Activated CD4-positive, alpha-beta memory T cell treated with anti-CD3 and anti-CD28 coated beads, Interleukin-2, amount 10 ng/mL, durations not matched to agents 7 days and 5 days (primary cell): Measurements from ENCODE around the gene TCEA3. TPM values are rescaled to one million over a fixed set of nuclear protein-coding genes. Genes with fewer than 3 reads are reported as not detected.

Experiments used
- CTCF ChIA-PET: fragments of 350-600 bp; sonication (Branson Sonifier 250); formaldehyde crosslinking; loops from one replicate; lab custom pipeline; 2021; ENCODE audit warnings: antibody characterized with exemption, inconsistent platforms; lab: Charles Lee
- POLR2A ChIA-PET: fragments of 350-600 bp; sonication (Branson Sonifier 250); formaldehyde crosslinking; loops from one replicate; lab custom pipeline; 2021; ENCODE audit warnings: antibody characterized with exemption; lab: Charles Lee
- DNase-seq: peaks from one replicate; pipeline ENCODE4 v3.0.0-alpha.2; 2020
- H3K27ac Mint-ChIP-seq: one replicate; pipeline ENCODE4 v1.8.0; 2021; ENCODE audit warnings: mild to moderate bottlenecking, mixed read lengths
- H3K27me3 Mint-ChIP-seq: one replicate; pipeline ENCODE4 v1.8.0; 2021; ENCODE audit warnings: mixed read lengths
- H3K36me3 Mint-ChIP-seq: one replicate; pipeline ENCODE4 v1.8.0; 2021; ENCODE audit warnings: low read depth, mixed read lengths
- H3K4me1 Mint-ChIP-seq: one replicate; pipeline ENCODE4 v1.8.0; 2021; ENCODE audit warnings: mixed read lengths
- H3K4me3 Mint-ChIP-seq: one replicate; pipeline ENCODE4 v1.8.0; 2021; ENCODE audit warnings: mild to moderate bottlenecking, mixed read lengths
- H3K9me3 Mint-ChIP-seq: one replicate; pipeline ENCODE4 v1.8.0; 2021; ENCODE audit warnings: mixed read lengths
- total RNA-seq, 2 experiments: library from RNA; stranded (reverse); gene quantifications; one replicate each; pipeline ENCODE4 v1.2.3, GENCODE V29; 2021

The TCEA3 gene
- 1 to 10 TPM; 1.2 to 1.7 TPM for total RNA-seq

DNA sequence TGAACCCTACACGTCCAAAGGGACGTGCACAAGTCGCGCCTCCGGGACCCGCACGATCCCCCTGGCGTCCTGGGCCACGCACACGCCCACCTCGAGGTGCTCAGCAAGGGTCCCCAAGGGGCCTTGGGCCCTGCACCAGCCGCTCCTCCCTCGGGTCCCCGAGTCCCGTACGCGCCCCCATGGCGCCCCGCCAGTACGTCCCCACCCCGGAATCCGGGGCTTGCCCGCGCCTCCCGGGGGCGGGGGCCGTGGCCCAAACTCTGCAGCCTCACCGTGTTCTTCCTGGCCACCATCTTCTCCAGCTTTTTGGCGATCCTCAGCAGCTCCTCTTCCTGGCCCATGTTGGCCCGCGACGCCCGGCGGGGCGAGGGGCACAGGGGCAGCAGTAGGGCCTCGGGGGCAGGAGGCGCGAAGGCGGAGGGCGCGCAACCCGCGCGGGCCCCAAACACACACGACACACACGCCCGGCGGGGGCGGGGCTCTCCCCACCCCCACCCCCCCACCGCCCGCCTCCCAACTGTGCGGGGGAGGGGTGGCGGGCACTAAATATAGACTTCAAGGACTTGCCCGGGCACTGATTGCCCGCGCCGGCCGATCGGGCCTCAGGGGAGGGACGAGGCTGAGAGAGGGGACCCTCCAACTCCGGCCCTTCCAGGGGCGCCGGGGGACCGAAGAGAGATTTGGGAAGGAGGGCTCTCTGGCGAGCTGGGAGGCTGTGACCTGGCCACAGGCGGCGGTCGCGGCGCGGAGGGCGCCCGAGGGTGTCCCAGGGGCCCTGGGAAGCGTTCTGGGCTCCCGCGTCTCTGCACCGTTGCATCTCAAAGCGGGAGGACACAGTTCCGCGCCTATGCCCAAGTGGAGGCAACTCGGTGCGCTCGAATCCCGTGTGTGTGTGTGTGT is at the start of gene TCEA3:
TCEA3 (minus strand) TSS at position 456 of the 900 bp plus-strand sequence; CDS start at position 341, 115 bp downstream.
- Mint-ChIP-seq H3K4me3 (peak within 1 kb of the TSS; percentile 65), H3K9me3 (no peaks in the 10 kb centered on the region), H3K27ac (peak within 1 kb of the TSS; percentile 31), H3K4me1 (peaks cover 33% of the 10 kb centered on the region), H3K36me3 (no peaks in the 10 kb centered on the region), H3K27me3 (peaks cover 54% of the 10 kb centered on the region)
- ChIA-PET CTCF (no interaction called here), POLR2A (interaction anchor here (1.1 kb wide), 1 partner anchor 80 kb away, joined by 4 read pairs; the partner anchor contains the start of gene HNRNPR)
- no peak for DNase-seq

DNA sequence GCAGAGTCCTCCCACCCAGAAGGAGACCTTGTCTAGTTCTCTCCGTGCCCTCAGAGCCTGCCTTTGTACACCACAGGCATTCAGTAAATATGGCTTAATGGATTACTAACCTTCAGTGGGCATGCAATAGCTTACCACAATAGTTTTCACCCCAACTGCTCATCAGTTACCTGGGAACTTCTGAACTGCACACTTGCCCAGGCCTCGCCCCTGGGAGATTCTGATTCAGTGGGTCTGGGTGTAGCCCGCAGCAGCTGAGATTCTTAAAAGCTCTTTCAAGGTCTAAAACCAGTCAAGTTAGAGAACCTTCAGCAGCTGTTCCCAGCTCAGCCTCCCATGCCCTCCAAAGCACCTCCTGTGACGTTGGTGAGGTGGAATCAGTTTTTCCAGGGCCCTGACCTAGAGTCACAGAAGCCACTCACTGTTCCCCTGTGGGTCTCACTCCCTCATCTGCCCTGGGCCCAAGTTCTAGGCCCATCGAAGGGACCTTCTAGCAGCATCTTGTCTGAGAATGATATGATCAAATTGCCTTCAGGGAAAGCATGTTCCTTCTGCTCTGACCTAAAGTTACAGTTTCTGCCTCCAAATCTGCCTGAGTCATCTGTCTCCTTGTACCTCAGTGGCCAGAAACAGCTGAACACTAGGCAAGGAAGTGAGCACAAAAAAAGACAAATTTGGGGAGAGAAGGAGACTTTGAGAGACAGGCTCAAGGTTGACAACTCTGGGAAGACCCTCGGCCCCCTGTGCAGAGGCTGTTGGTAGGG is 48.7 kb upstream of the TCEA3 start:
- ChIA-PET POLR2A (no interaction called here), CTCF (no interaction called here)
- no peaks in the 10 kb centered on the region for H3K36me3 Mint-ChIP-seq
- no peak overlapping the region for H3K4me3 Mint-ChIP-seq
- H3K4me1 Mint-ChIP-seq = no peaks in the 10 kb centered on the region
- peaks cover 12% of the 10 kb centered on the region for H3K27me3 Mint-ChIP-seq
- DNase-seq = no peak
- H3K27ac Mint-ChIP-seq = no peak overlapping the region
- no peaks in the 10 kb centered on the region for H3K9me3 Mint-ChIP-seq

DNA sequence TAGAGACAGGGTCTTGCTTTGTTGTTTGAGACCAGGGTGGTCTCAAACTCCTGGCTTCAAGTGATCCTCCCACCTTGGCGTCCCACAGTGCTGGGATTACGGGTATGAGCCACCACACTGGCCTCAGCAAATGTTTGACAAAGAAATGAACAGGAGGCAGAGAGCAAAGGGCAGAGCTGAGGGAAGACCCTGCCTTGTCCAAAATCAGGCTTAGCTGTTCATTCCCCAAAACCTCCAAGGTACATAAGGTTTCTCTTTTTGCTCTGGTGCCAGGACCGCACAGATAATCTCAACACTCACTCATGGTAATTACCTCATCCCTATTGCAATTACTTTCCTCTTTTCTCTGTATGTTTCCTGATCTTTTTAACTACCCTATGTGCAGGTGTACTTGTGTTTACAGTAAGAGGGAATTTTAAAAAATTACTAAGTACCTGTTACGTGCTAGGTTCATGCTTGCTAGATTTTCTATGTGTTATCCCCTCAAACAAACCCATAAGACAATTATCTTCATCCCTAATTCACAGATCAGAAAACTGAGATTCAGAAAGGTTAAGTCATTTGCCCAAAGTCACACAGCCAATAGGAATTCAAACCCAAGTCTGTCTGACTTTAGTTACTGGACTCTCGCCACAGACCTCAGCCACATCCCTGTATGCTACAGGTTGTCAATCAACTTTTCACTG is 47.9 kb upstream of the TCEA3 start:
- Mint-ChIP-seq H3K36me3 (no peaks in the 10 kb centered on the region), H3K27ac (no peak overlapping the region), H3K4me1 (no peaks in the 10 kb centered on the region), H3K27me3 (peaks cover 8% of the 10 kb centered on the region), H3K9me3 (no peaks in the 10 kb centered on the region), H3K4me3 (no peak overlapping the region)
- ChIA-PET POLR2A (no interaction called here), CTCF (no interaction called here)
- DNase-seq = no peak

DNA sequence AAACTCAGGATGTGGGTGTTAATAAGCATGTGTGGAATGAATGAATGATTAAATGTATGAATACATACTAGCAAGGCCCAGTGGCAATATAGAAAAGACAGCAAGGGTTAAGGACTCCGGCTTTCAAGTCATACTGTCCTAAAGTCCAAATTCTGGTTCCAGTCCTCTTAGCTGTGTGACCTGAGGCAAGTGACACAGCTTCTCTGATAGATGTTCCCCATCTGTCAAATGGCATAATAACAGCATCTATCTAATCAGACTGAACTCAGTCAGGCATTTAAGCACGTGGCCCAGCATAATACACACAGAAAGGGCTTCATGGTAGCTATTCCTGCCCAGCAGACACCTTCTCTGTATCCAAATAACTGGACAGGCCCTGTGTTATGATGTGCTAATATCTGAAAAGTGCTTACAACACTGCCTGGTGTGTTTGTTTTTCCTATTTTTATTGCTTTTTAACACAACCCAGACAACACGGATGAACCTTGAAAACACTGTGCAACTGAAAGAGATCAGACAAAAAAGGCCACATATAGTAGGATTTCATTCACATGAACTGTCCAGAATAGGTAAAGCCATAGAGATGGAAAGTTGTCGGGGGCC is 47.0 kb upstream of the TCEA3 start:
- H3K27me3 Mint-ChIP-seq = peaks cover 4% of the 10 kb centered on the region
- ChIA-PET CTCF (no interaction called here), POLR2A (no interaction called here)
- H3K4me1 Mint-ChIP-seq = no peaks in the 10 kb centered on the region
- H3K36me3 Mint-ChIP-seq = no peaks in the 10 kb centered on the region
- no peak overlapping the region for H3K27ac Mint-ChIP-seq
- no peak overlapping the region for H3K4me3 Mint-ChIP-seq
- H3K9me3 Mint-ChIP-seq = no peaks in the 10 kb centered on the region
- no peak for DNase-seq

DNA sequence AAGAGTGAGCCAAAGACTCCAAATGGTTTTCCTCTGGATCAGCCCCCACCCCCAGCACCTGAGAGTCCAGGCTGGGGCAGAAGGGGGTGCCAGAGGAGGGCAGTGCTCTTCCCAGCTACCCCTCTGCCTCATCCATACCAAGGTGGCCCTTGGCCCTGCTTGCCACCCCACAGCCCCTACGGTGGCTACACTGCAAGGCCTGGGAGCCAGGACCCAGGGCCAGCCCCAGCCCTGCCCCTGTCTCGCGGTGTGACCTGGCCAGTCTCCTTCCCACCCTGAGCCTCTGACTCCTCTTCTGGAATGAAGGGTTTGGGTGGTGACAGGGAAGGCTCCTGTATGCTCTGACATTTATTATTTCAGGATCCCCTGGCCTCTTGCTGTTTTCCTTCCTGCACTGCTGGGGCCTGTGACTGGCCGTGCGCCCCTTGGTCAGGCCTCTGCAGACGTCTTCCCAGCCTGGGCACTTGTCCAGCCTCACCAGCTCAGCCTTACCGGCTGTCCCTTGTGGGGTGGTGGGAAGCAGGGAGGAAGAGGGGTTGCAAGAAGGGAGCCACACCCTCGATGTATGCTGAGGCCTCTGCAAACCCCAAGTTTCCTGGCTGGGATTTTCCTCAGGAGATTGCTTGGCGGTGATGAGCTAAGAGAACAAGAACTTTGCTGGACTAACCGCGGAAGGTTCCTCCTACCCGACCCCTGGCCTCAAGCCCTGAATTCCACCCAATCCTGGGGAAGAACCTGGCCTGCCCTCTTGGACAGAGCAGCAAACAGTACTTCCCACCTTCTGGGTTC is 45.9 kb upstream of the TCEA3 start:
- H3K27me3 Mint-ChIP-seq = no peaks in the 10 kb centered on the region
- no peaks in the 10 kb centered on the region for H3K36me3 Mint-ChIP-seq
- no peaks in the 10 kb centered on the region for H3K9me3 Mint-ChIP-seq
- no peak for DNase-seq
- no peak overlapping the region for H3K27ac Mint-ChIP-seq
- H3K4me1 Mint-ChIP-seq = no peaks in the 10 kb centered on the region
- POLR2A ChIA-PET = no interaction called here
- no peak overlapping the region for H3K4me3 Mint-ChIP-seq
- CTCF ChIA-PET = no interaction called here

DNA sequence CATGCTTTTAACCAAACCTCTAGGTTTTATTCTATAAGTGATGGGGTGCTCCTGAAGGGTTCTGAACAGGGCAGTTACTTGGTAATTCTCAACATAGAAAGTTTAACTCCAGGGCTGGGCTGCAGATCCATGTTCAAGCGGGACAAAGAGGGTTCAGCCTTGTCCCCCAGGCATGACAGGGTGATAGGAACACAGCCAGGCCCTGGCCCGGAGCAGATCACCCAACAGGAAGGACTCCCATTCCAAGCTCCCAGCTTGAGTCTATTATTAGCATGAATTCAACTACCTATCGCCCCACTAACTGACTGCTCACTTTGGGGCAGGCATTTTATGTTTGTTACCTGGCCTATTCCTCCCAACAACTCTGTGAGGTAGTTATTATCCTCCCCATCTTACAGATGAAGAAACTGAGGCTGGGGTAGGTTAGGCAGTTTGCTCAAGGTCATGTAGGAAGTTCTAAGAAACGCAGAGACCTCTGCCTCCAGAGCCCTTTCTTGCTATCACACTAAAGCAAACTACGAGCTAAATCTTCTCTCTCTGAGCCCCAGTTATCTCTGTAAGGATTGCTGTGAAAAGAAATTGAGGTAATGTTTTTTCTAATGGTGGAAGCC is 44.9 kb upstream of the TCEA3 start:
- ChIA-PET POLR2A (no interaction called here), CTCF (no interaction called here)
- no peak overlapping the region for H3K27ac Mint-ChIP-seq

DNA sequence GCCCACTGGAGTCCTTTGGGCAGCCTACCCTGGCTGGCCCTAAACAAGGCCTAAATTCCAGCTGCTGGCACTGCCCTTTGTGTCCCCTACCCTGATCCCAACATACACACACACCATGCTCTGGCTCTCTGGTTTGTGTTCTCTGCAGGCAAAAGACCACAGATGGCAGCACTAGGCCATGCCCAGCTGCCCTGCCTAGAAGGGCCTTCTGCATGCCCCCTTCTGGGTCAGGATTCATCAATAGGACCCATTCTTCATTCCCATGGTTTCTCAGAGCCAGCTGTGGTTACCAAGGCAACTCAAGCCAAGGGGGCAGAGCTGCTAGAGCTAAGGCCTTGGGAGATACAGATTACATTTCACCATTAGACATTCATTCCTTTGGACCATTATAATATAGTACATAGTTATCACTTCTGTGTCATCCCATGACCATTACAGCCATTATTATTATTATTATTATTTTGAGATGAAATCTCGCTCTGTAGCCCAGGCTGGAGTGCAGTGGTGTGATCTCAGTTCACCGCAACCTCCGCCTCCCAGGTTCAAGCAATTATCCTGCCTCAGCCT is 42.0 kb upstream of the TCEA3 start:
- Mint-ChIP-seq H3K4me3 (no peak overlapping the region), H3K36me3 (no peaks in the 10 kb centered on the region), H3K27me3 (peaks cover 5% of the 10 kb centered on the region), H3K27ac (no peak overlapping the region), H3K9me3 (no peaks in the 10 kb centered on the region), H3K4me1 (no peaks in the 10 kb centered on the region)
- ChIA-PET POLR2A (interaction anchor here (0.7 kb wide), 1 partner anchor 9 kb away, joined by 3 read pairs; no protein-coding TSS in a partner anchor), CTCF (no interaction called here)
- no peak for DNase-seq

More for the DNA sequence above, 44.9 kb upstream of the TCEA3 start:
- Mint-ChIP-seq H3K9me3 (no peaks in the 10 kb centered on the region), H3K27me3 (no peaks in the 10 kb centered on the region), H3K4me1 (no peaks in the 10 kb centered on the region), H3K4me3 (no peak overlapping the region), H3K36me3 (no peaks in the 10 kb centered on the region)
- no peak for DNase-seq

DNA sequence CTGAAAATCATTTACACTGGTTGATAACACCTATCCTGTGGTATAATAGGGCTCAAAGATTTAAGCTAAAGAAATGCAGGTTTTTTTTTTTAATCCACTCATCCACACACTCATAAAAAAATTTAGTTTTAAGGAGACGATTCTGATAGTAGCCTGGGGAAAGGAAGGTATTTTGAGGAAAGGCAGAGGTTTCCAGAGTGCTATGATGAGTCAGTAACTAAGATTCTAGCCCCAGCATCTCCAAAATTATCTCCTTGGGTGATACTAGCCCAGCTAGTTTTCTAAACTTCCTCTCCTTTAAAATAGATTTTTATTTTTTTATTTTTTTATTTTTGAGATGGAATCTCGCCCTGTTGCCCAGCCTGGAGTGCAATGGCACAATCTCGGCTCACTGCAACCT is 38.7 kb upstream of the TCEA3 start:
- H3K27me3 Mint-ChIP-seq = peaks cover 22% of the 10 kb centered on the region
- H3K4me3 Mint-ChIP-seq = no peak overlapping the region
- ChIA-PET CTCF (interaction anchor here (2.3 kb wide), 1 partner anchor 34 kb away, joined by 5 read pairs; no protein-coding TSS in a partner anchor), POLR2A (no interaction called here)
- H3K27ac Mint-ChIP-seq = no peak overlapping the region
- DNase-seq = no peak
- H3K4me1 Mint-ChIP-seq = no peaks in the 10 kb centered on the region
- no peaks in the 10 kb centered on the region for H3K9me3 Mint-ChIP-seq
- H3K36me3 Mint-ChIP-seq = no peaks in the 10 kb centered on the region

DNA sequence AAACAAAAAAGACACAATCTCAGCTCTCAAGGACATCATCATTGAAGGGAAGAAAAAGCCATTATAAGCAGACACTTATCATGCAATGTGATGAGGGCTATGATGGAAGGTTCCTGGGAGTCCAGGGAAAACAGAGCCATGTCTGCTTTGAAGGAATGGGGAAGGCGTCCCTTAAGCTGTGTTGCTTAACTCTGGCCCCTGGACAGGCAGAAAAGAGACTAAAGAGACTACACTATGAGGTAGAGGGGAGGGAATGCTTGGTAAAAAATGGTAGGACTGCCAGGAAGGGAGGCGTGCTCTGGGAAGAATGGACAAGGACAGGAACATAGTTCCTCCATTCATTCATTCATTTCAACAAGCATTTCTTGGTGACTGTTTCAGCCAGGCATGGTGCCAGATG is 38.2 kb upstream of the TCEA3 start:
- Mint-ChIP-seq H3K4me3 (no peak overlapping the region), H3K9me3 (no peaks in the 10 kb centered on the region), H3K36me3 (no peaks in the 10 kb centered on the region), H3K27me3 (peaks cover 24% of the 10 kb centered on the region), H3K27ac (no peak overlapping the region), H3K4me1 (no peaks in the 10 kb centered on the region)
- POLR2A ChIA-PET = no interaction called here
- DNase-seq = no peak
- CTCF ChIA-PET = interaction anchor here (2.3 kb wide), 1 partner anchor 34 kb away, joined by 5 read pairs; no protein-coding TSS in a partner anchor

DNA sequence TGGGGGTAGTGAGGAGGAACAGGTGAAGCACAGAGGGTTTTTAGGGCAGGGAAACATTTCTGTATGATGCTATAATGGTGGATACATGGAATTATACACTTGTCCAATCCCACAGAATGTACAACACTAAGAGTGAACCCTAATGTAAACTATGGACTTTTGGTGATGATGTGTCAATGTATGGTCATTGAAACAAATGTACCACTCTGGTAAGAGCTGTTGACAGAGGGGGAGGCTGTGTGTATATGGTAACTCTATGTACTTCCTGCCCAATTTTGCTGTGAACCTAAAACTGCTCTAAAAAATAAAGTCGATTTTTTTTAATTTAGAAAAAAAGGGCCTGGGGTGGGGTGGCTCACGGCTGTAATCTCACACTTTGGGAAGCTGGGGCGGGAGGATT is 36.5 kb upstream of the TCEA3 start:
- no peaks in the 10 kb centered on the region for H3K36me3 Mint-ChIP-seq
- H3K4me3 Mint-ChIP-seq = no peak overlapping the region
- no peak overlapping the region for H3K27ac Mint-ChIP-seq
- DNase-seq = no peak
- no peaks in the 10 kb centered on the region for H3K9me3 Mint-ChIP-seq
- CTCF ChIA-PET = interaction anchor here (0.6 kb wide), 1 partner anchor 49 kb away, joined by 3 read pairs; no protein-coding TSS in a partner anchor
- POLR2A ChIA-PET = no interaction called here
- peaks cover 34% of the 10 kb centered on the region for H3K27me3 Mint-ChIP-seq
- peaks cover 5% of the 10 kb centered on the region for H3K4me1 Mint-ChIP-seq

DNA sequence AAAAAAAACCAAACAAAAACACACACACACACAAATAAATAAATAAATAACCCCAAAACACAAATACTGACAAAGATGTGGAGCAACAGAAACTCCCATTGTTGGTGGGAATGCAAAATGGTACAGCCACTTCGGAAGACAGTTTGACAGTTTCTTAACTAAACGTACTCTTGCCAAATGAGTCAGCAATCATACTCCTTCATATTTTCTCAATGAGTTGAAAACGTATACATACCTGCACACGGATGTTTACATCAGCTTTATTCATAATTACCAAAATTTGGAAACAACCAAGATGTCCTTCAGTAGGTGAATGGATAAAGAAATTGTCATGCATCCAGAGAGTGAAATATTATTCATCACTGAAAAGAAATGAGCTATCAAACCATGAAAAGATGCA is 36.0 kb upstream of the TCEA3 start:
- CTCF ChIA-PET = no interaction called here
- Mint-ChIP-seq H3K27me3 (peaks cover 34% of the 10 kb centered on the region), H3K9me3 (no peaks in the 10 kb centered on the region), H3K36me3 (no peaks in the 10 kb centered on the region), H3K4me1 (peaks cover 7% of the 10 kb centered on the region), H3K27ac (no peak overlapping the region), H3K4me3 (no peak overlapping the region)
- DNase-seq = no peak
- POLR2A ChIA-PET = no interaction called here
